Immature natural killer cell (primary cell): Measurements from ENCODE around the gene FAM236C. TPM values are rescaled to one million over a fixed set of nuclear protein-coding genes. Genes with fewer than 3 reads are reported as not detected.
A peak's percentile ranks its signal among the peaks of the same experiment; 100 is the strongest.
"Not testable (repeated sequence)": the region's sequence is repeated elsewhere in the genome, so short reads cannot be mapped to it uniquely, and the experiment has no call there.

Source experiments
- DNase-seq, 3 donors: peaks; one replicate each; pipeline ENCODE4 v3.0.0; 2022; ENCODE audit warnings: mixed read lengths in 1 of 3
- H3K27ac Mint-ChIP-seq, 6 donors: one replicate each; pipeline ENCODE4 v1.8.0; 2020; ENCODE audit warnings: mixed read lengths in 6 of 6, mild to moderate bottlenecking in 5 of 6, inconsistent platforms in 4 of 6, moderate library complexity in 3 of 6
- H3K27me3 Mint-ChIP-seq, 3 donors: one replicate each; pipeline ENCODE4 v1.8.0; 2020 to 2021; ENCODE audit warnings: low read depth in 3 of 3, mild to moderate bottlenecking in 3 of 3, mixed read lengths in 3 of 3, moderate library complexity in 3 of 3, inconsistent platforms in 1 of 3
- H3K36me3 Mint-ChIP-seq, 3 donors: one replicate each; pipeline ENCODE4 v1.8.0; 2020; ENCODE audit warnings: mixed read lengths in 3 of 3, inconsistent platforms in 2 of 3, mild to moderate bottlenecking in 2 of 3
- H3K4me1 Mint-ChIP-seq, 2 donors: one replicate each; pipeline ENCODE4 v1.8.0; 2020; ENCODE audit warnings: inconsistent platforms in 2 of 2, mild to moderate bottlenecking in 2 of 2, mixed read lengths in 2 of 2, moderate library complexity in 1 of 2
- H3K4me3 Mint-ChIP-seq, 5 donors: one replicate each; pipeline ENCODE4 v1.8.0; 2020; ENCODE audit warnings: mild to moderate bottlenecking in 5 of 5, mixed read lengths in 5 of 5, inconsistent platforms in 3 of 5, moderate library complexity in 3 of 5
- H3K9me3 Mint-ChIP-seq, 6 donors: one replicate each; pipeline ENCODE4 v1.8.0; 2020; ENCODE audit warnings: mild to moderate bottlenecking in 6 of 6, mixed read lengths in 6 of 6, inconsistent platforms in 4 of 6, moderate library complexity in 3 of 6
- polyA plus RNA-seq, 3 donors: library from polyadenylated mRNA; unstranded; fragments of 300-500 nt; fragmentation: Illumina TruSeq; gene quantifications; one replicate each; pipeline ENCODE4 v1.2.3, GENCODE V29; 2021

The FAM236C gene
- not detected for polyA plus RNA-seq

DNA sequence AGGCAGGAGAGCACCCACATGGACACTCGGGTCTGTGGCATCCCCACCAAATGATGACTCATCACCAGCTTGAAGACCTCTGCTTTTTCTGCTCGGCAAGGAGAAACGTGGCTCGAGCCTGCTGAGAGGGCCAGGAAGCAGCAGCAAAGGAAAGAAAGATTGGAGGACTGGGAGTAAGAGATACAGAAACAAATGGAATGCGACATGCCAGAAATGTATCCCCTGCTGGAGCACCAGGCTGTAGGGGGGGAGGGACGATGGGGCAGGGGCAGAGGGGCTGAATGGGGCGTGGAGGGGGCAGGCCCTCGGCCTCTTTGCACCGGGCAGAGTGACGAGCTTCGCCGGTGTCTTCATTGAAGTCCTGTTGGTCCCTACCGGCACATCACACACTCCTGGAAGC, at the start of gene FAM236C:
TSS of gene FAM236C (plus strand) at position 301 of the 400 bp plus-strand sequence. CDS start 100 bp downstream, outside the sequence.
- not testable (repeated sequence) for H3K4me3 Mint-ChIP-seq, DNase-seq, H3K27me3 Mint-ChIP-seq, H3K36me3 Mint-ChIP-seq, H3K27ac Mint-ChIP-seq, H3K9me3 Mint-ChIP-seq, H3K4me1 Mint-ChIP-seq

GRCh38 chrX:72882898-72883297, 29.5 kb upstream of the FAM236C start:
- H3K4me3 Mint-ChIP-seq, H3K4me1 Mint-ChIP-seq, H3K27ac Mint-ChIP-seq, H3K36me3 Mint-ChIP-seq, H3K9me3 Mint-ChIP-seq, H3K27me3 Mint-ChIP-seq, DNase-seq: not testable (repeated sequence)

GRCh38 chrX:72889740-72890139, 22.7 kb upstream of the FAM236C start:
- H3K4me3 Mint-ChIP-seq, DNase-seq: not testable (repeated sequence)

GRCh38 chrX:72916096-72916495, 3.7 kb downstream of the FAM236C start:
- H3K36me3 Mint-ChIP-seq, H3K9me3 Mint-ChIP-seq, H3K27ac Mint-ChIP-seq, H3K27me3 Mint-ChIP-seq, H3K4me3 Mint-ChIP-seq, DNase-seq, H3K4me1 Mint-ChIP-seq: not testable (repeated sequence)

More at GRCh38 chrX:72889740-72890139, 22.7 kb upstream of the FAM236C start:
- H3K27ac Mint-ChIP-seq, H3K27me3 Mint-ChIP-seq, H3K4me1 Mint-ChIP-seq, H3K9me3 Mint-ChIP-seq, H3K36me3 Mint-ChIP-seq: not testable (repeated sequence)

DNA sequence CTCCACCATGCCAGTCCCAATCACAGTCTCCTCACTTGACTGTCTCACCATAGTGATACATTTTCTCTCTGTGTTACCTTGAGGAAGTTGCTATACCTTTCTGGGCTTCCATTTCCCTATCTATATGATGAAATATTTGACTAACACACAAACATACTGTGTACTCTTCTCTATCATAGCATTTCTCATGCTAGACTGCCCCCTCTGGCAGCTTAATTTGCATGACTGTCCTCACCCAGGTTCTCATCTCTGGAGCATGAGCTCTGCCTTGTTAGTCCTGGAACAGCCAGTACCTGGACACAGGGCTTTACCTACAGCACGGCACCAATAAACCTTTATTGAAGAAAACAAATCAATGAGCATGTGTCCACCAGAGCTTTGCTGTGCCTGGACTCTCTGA, 19.9 kb downstream of the FAM236C start:
- H3K4me3 Mint-ChIP-seq, H3K36me3 Mint-ChIP-seq: not testable (repeated sequence)

GRCh38 chrX:72936455-72936854, 24.0 kb downstream of the FAM236C start:
- not testable (repeated sequence) for DNase-seq, H3K4me3 Mint-ChIP-seq, H3K27me3 Mint-ChIP-seq, H3K4me1 Mint-ChIP-seq, H3K27ac Mint-ChIP-seq, H3K36me3 Mint-ChIP-seq, H3K9me3 Mint-ChIP-seq

More for the DNA sequence above, 19.9 kb downstream of the FAM236C start:
- H3K27ac Mint-ChIP-seq, H3K27me3 Mint-ChIP-seq, H3K9me3 Mint-ChIP-seq, DNase-seq, H3K4me1 Mint-ChIP-seq: not testable (repeated sequence)

DNA sequence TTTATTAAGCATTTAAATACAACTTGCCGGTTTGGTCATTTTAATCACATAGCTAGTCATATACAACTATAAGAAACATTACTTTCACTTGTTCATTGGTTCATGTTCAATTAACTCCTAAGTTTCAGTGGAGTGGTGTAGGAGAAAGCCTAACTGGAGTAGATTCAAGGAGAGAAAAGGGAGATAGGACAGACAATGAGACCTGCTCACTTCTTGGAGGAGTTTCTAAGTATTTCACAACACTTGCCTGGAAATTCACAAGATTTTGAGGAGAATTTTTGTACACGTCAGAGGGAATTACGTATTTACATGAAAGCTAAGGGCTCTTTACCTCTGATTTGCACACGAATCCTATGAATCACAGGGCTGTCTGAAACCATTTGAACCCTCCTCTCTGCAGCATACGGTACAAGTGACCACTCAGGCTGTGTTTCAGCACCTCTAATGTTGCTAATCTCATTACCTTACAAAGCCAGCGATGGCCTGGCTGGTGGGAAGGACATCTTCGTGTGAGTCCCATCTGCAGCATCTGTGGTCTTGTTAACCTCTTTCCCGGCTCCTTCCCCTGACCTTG, 24.6 kb downstream of the FAM236C start:
- not testable (repeated sequence) for H3K4me3 Mint-ChIP-seq, H3K4me1 Mint-ChIP-seq, DNase-seq, H3K27ac Mint-ChIP-seq, H3K9me3 Mint-ChIP-seq, H3K27me3 Mint-ChIP-seq, H3K36me3 Mint-ChIP-seq

- H3K36me3 Mint-ChIP-seq, DNase-seq, H3K27me3 Mint-ChIP-seq, H3K9me3 Mint-ChIP-seq, H3K4me3 Mint-ChIP-seq, H3K4me1 Mint-ChIP-seq, H3K27ac Mint-ChIP-seq: not testable (repeated sequence)
These were observed 25.5 kb downstream of the FAM236C start, which contains the start of gene FAM236A for GRCh38 chrX:72937906-72938305. TSS of gene FAM236A (plus strand) at chrX:72938206. CDS start at chrX:72938263, 57 bp downstream.

- H3K9me3 Mint-ChIP-seq, H3K27ac Mint-ChIP-seq, H3K4me3 Mint-ChIP-seq, H3K4me1 Mint-ChIP-seq, DNase-seq, H3K27me3 Mint-ChIP-seq, H3K36me3 Mint-ChIP-seq: not testable (repeated sequence)
These were observed 29.9 kb downstream of the FAM236C start for GRCh38 chrX:72942272-72942671.

DNA sequence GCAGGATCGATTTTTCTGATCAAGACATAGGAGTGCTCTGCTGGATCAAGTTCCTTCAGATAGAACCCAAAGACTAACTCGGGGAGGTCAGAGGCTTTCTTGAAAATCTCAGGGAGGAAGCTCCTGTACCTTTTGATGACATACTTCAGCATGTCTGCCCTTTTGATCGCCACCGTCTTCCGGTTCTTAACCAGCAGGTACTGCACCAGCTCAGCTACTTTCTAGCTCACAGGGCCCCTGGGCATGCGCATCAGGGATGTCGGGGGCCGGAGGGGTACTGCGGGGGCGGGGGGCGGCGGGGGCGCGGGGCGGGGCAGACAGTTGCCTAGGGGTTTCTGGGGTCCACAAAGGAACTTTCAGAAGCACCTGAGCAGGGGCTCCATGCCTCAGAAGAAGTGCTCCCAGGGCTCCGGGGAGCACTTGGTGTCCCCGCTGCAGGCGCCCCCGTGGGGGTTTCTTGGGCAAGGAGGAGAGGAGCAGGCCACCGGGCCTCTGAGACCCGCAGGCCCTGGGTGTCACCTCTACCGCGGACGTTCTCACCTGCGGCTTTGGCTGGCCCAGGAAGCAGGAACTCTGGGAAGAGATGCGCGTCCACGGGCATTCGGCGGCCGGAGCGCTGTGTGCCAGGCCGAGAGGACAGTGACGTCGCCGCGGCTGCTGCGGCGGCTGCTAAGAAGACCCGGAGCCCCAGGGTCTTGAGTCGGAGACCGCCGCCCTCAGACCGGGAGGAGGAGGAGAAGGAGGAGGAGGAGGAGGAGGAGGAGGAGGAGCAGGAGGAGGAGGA, 30.8 kb downstream of the FAM236C start:
- H3K27me3 Mint-ChIP-seq, H3K27ac Mint-ChIP-seq, H3K36me3 Mint-ChIP-seq, H3K9me3 Mint-ChIP-seq, H3K4me1 Mint-ChIP-seq, DNase-seq: not testable (repeated sequence)
- H3K4me3 Mint-ChIP-seq: peak overlapping the region in 1 of 5 donors; percentile 50

- not testable (repeated sequence) for H3K27me3 Mint-ChIP-seq, H3K4me1 Mint-ChIP-seq, H3K27ac Mint-ChIP-seq, DNase-seq, H3K9me3 Mint-ChIP-seq, H3K36me3 Mint-ChIP-seq
- peak within 1 kb of the TSS in 1 of 5 donors; percentile 50 for H3K4me3 Mint-ChIP-seq
These were observed 31.4 kb downstream of the FAM236C start, which contains the start of gene DMRTC1 for GRCh38 chrX:72943819-72944169. TSS of gene DMRTC1 (minus strand) at chrX:72943837. CDS start at chrX:72875694, 68,143 bp downstream.

DNA sequence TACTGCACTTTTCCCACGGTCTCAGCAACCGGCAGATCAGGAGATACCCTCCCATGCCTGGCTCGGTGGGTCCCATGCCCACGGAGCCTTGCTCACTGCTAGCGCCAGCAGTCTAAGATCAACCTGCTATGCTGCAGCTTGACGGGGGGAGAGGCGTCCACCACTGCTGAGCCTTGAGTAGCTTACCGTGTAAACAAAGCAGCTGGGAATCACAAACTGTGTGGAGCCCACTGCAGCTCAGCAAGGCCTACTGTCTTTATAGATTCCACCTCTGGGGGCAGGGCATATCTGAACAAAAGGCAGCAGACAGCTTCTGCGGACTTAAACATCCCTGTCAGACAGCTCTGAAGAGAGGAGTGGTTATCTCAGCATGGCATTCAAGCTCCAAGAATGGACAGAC, 47.6 kb downstream of the FAM236C start:
- not testable (repeated sequence) for DNase-seq, H3K36me3 Mint-ChIP-seq, H3K27me3 Mint-ChIP-seq, H3K4me1 Mint-ChIP-seq, H3K4me3 Mint-ChIP-seq, H3K9me3 Mint-ChIP-seq, H3K27ac Mint-ChIP-seq
